GM12891 (cell line): ENCODE data around the gene USP46.

ENCODE experiments used
- DNase-seq: peaks from one replicate; pipeline ENCODE4 v3.0.0; 2011; ENCODE audit warnings: low spot score; ENCODE audit not compliant: insufficient read length
- FAIRE-seq: peaks from 2 replicates; lab custom pipeline; 2011; peaks lifted over from hg19 to GRCh38; lab: Jason Lieb, UNC
- PAX5 ChIP-seq: IDR thresholded peaks from 2 replicates; pipeline ENCODE4 v1.6.1; 2011; ENCODE audit warnings: low read length, moderate library complexity, mild to moderate bottlenecking; ENCODE audit not compliant: insufficient read depth, severe bottlenecking
- POLR2A ChIP-seq: IDR thresholded peaks from 2 replicates; pipeline ENCODE4 v1.6.1; 2011; ENCODE audit warnings: low read depth, low read length, control low read depth
- POLR2AphosphoS5 ChIP-seq: IDR thresholded peaks from 2 replicates; pipeline ENCODE4 v1.6.1; 2011; ENCODE audit warnings: low read depth, low read length, control low read depth
- POU2F2 ChIP-seq: IDR thresholded peaks from 2 replicates; pipeline ENCODE4 v1.6.1; 2011; ENCODE audit warnings: low read depth, mild to moderate bottlenecking, control low read depth, low read length, moderate library complexity
- SPI1 ChIP-seq: IDR thresholded peaks from 2 replicates; pipeline ENCODE4 v1.6.1; 2011; ENCODE audit warnings: low read depth, low read length, control low read depth
- TAF1 ChIP-seq: IDR thresholded peaks from 2 replicates; pipeline ENCODE4 v1.6.1; 2011; ENCODE audit warnings: low read depth, low read length, control low read depth

USP46 gene

GRCh38 chr4:52643190-52643589 is 15.9 kb downstream of the USP46 start:
- no peak for TF ChIP-seq POU2F2
- TF ChIP-seq SPI1: no peak
- TF ChIP-seq TAF1: no peak
- no peak for TF ChIP-seq POLR2A
- TF ChIP-seq POLR2AphosphoS5: no peak
- no peak for FAIRE-seq
- no peak for DNase-seq

GRCh38 chr4:52641854-52642563 is 17.1 kb downstream of the USP46 start:
- TF ChIP-seq POLR2AphosphoS5: no peak
- TF ChIP-seq PAX5: no peak
- TF ChIP-seq POLR2A: no peak
- TF ChIP-seq SPI1: no peak
- TF ChIP-seq POU2F2: no peak
- no peak for TF ChIP-seq TAF1
- DNase-seq: no peak
- peak; percentile 38 for FAIRE-seq

- FAIRE-seq (no peak), DNase-seq (no peak)
- TF ChIP-seq POLR2A (no peak), POU2F2 (no peak), PAX5 (no peak), SPI1 (peak; percentile 49; the same call in 1 of the 2 replicates), POLR2AphosphoS5 (no peak)
Observed at GRCh38 chr4:52640808-52641565, 18.1 kb downstream of the USP46 start.

GRCh38 chr4:52638717-52639116 is 20.4 kb downstream of the USP46 start:
- 0 out of 2 replicates have a peak, but pooled peaks have one; percentile 22 for TF ChIP-seq POU2F2
- peak; percentile 98 for TF ChIP-seq SPI1
- no peak for TF ChIP-seq TAF1
- FAIRE-seq (peak; percentile 69), DNase-seq (no peak)

- TF ChIP-seq PAX5: no peak
- no peak for TF ChIP-seq POLR2AphosphoS5
- TF ChIP-seq SPI1: no peak
- no peak for TF ChIP-seq TAF1
- FAIRE-seq: no peak
Observed at GRCh38 chr4:52637116-52637515, 22.0 kb downstream of the USP46 start.

GRCh38 chr4:52635560-52635959 is 23.5 kb downstream of the USP46 start:
- no peak for DNase-seq
- FAIRE-seq: no peak
- TF ChIP-seq TAF1: no peak
- no peak for TF ChIP-seq SPI1
- no peak for TF ChIP-seq POU2F2
- no peak for TF ChIP-seq POLR2AphosphoS5
- no peak for TF ChIP-seq POLR2A
- TF ChIP-seq PAX5: no peak

More at GRCh38 chr4:52637116-52637515, 22.0 kb downstream of the USP46 start:
- no peak for DNase-seq

GRCh38 chr4:52635130-52635529 is 24.0 kb downstream of the USP46 start:
- FAIRE-seq: no peak
- no peak for TF ChIP-seq PAX5
- TF ChIP-seq POU2F2: no peak
- TF ChIP-seq POLR2AphosphoS5: no peak
- TF ChIP-seq TAF1: no peak
- TF ChIP-seq POLR2A: no peak
- no peak for TF ChIP-seq SPI1

GRCh38 chr4:52633846-52634245 is 25.3 kb downstream of the USP46 start:
- FAIRE-seq: no peak
- TF ChIP-seq TAF1: no peak
- no peak for DNase-seq

More at GRCh38 chr4:52635130-52635529, 24.0 kb downstream of the USP46 start:
- no peak for DNase-seq

GRCh38 chr4:52628974-52629373 is 30.1 kb downstream of the USP46 start:
- no peak for FAIRE-seq

GRCh38 chr4:52628543-52628942 is 30.6 kb downstream of the USP46 start:
- DNase-seq (no peak), FAIRE-seq (no peak)
- no peak for TF ChIP-seq TAF1
- TF ChIP-seq POLR2AphosphoS5: no peak
- no peak for TF ChIP-seq POU2F2
- no peak for TF ChIP-seq PAX5
- no peak for TF ChIP-seq POLR2A
- TF ChIP-seq SPI1: no peak

More at GRCh38 chr4:52628974-52629373, 30.1 kb downstream of the USP46 start:
- no peak for DNase-seq
- no peak for TF ChIP-seq SPI1
- TF ChIP-seq POLR2AphosphoS5: no peak
- no peak for TF ChIP-seq TAF1
